Sigmoid colon (tissue), 7 donors: ENCODE measurements around the gene ELOVL5. TPM values are rescaled to one million over a fixed set of nuclear protein-coding genes. Genes with fewer than 3 reads are reported as not detected.
A peak's percentile ranks its signal among the peaks of the same experiment; 100 is the strongest.
"Not testable (repeated sequence)": the region's sequence is repeated elsewhere in the genome, so short reads cannot be mapped to it uniquely, and the experiment has no call there.

Source experiments
- DNase-seq: peaks from one replicate; pipeline ENCODE4 v3.0.0-alpha.2; 2019
- H3K27ac ChIP-seq, 4 donors: fragments of 200-600 bp; sonication (generic); one replicate each; pipeline ENCODE4 v1.5.1; 2016 to 2019; ENCODE audit warnings: mild to moderate bottlenecking in 1 of 4
- H3K27me3 ChIP-seq, 3 donors: fragments of 200-600 bp; sonication (generic); one replicate each; pipeline ENCODE4 v1.5.1; 2019; ENCODE audit warnings: mild to moderate bottlenecking in 1 of 3
- H3K36me3 ChIP-seq, 4 donors: fragments of 200-600 bp; sonication (generic); one replicate each; pipeline ENCODE4 v1.5.1; 2016 to 2019
- H3K4me1 ChIP-seq, 4 donors: fragments of 200-600 bp; sonication (generic); one replicate each; pipeline ENCODE4 v1.5.1; 2017 to 2019
- H3K4me3 ChIP-seq, 4 donors: fragments of 200-600 bp; sonication (generic); one replicate each; pipeline ENCODE4 v1.5.1; 2017 to 2019; ENCODE audit warnings: mild to moderate bottlenecking in 2 of 4, moderate library complexity in 1 of 4
- H3K9me3 ChIP-seq, 4 donors: fragments of 200-600 bp in 3 of 4; sonication (generic) in 3 of 4; one replicate each; pipeline versions ENCODE4 v1.5.1 to v1.6.1; 2013 to 2019
- EP300 ChIP-seq, 4 donors: sonication (generic); formaldehyde crosslinking; IDR thresholded peaks; one replicate each; pipeline ENCODE4 v1.6.1; 2017; ENCODE audit warnings: antibody characterized with exemption in 4 of 4
- POLR2A ChIP-seq, 2 donors: fragments of 450-650 bp; IDR thresholded peaks; one replicate each; pipeline ENCODE4 v1.6.1; 2016; ENCODE audit warnings: antibody characterized with exemption in 2 of 2, mild to moderate bottlenecking in 2 of 2, moderate library complexity in 2 of 2
- POLR2AphosphoS5 ChIP-seq, 4 donors: sonication (generic); formaldehyde crosslinking; IDR thresholded peaks; one replicate each; pipeline ENCODE4 v1.6.1; 2017; ENCODE audit warnings: antibody characterized with exemption in 4 of 4
- WGBS, 2 donors: extraction: QIAGEN DNeasy Blood & Tissue Kit; methylation state at CpG; one replicate each; pipeline ENCODE4 v1.1.7; 2013; 5-methylcytosine and 5-hydroxymethylcytosine counted together
- intact Hi-C: fragments of 100-400 bp; cut with DNase I; formaldehyde crosslinking; loops from one replicate; pipeline ENCODE4 v1.15.1; 2023
- polyA plus RNA-seq, 3 donors: library from polyadenylated mRNA; stranded (reverse); fragments of 200-250 nt; gene quantifications; one replicate each; pipeline ENCODE4 v1.2.3, GENCODE V29; 2013
- total RNA-seq, 4 donors: library from RNA; depleted of rRNA; stranded (reverse); fragments of >200 nt; gene quantifications; one replicate each; pipeline ENCODE4 v1.1.0, GENCODE V29; 2016
- TF ChIP-seq, protein P1 (sequence below), 4 experiments: fragments of 450-650 bp in 3 of 4; fragments of 200-600 bp in 1 of 4; IDR thresholded peaks; one replicate each; pipeline ENCODE4 v1.5.1; 2016 to 2019; ENCODE audit warnings: antibody characterized with exemption in 4 of 4, mild to moderate bottlenecking in 3 of 4, moderate library complexity in 2 of 4
- donor health status: healthy with polysubstance abuse.
- donor health status: Bipolar disorder and iron deficiency.
- donor health status: healthy.

Gene ELOVL5
- total and polyA plus RNA-seq, 7 donors, result 7.2 to 73.8 (median 54.3) TPM

- Histone ChIP-seq H3K9me3 (no peaks in the 10 kb centered on the region), H3K4me1 (peaks cover 0 to 63% (median 42%) of the 10 kb centered on the region in 4 donors), H3K4me3 (no peak overlapping the region), H3K27me3 (no peaks in the 10 kb centered on the region), H3K27ac (peak overlapping the region; percentile 57 to 81 (median 72)), H3K36me3 (no peaks in the 10 kb centered on the region)
- TF ChIP-seq POLR2A (IDR thresholded peaks at IDR 0.05), result no peak
- TF ChIP-seq, protein P1, sequence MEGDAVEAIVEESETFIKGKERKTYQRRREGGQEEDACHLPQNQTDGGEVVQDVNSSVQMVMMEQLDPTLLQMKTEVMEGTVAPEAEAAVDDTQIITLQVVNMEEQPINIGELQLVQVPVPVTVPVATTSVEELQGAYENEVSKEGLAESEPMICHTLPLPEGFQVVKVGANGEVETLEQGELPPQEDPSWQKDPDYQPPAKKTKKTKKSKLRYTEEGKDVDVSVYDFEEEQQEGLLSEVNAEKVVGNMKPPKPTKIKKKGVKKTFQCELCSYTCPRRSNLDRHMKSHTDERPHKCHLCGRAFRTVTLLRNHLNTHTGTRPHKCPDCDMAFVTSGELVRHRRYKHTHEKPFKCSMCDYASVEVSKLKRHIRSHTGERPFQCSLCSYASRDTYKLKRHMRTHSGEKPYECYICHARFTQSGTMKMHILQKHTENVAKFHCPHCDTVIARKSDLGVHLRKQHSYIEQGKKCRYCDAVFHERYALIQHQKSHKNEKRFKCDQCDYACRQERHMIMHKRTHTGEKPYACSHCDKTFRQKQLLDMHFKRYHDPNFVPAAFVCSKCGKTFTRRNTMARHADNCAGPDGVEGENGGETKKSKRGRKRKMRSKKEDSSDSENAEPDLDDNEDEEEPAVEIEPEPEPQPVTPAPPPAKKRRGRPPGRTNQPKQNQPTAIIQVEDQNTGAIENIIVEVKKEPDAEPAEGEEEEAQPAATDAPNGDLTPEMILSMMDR (IDR thresholded peaks at IDR 0.05), result no peak
- no peak for TF ChIP-seq EP300 (IDR thresholded peaks at IDR 0.05)
- no peak for TF ChIP-seq POLR2AphosphoS5 (IDR thresholded peaks at IDR 0.05)
- DNase-seq, result no peak
- intact Hi-C loops, result no loop called here
- WGBS, 2 donors, result 66 to 77% methylated on average over 2 of the region's 2 CpGs
Measured at GRCh38 chr6:53321701-53322100, 27.0 kb downstream of the ELOVL5 start.

DNA sequence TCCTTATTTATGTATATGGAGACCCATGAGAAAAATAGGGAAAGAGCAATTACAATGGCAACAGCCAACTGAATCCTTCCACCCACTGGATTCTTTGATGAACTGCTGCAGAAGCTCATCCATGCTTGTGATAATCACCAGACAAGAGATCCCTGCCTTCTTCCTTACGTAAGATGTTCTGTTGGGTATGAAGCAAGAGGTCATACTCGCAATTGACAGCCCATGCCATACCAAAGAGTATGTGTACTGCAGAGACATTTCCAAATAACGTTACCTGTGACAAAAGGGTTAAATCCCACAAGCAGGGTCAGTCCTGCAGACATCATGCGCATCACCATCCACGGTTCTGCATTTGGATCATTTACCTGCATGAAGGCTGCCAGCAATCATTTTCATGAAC lies 27.8 kb downstream of the ELOVL5 start:
- H3K27me3 ChIP-seq, result no peaks in the 10 kb centered on the region
- H3K4me1 ChIP-seq, result peaks cover 0 to 63% (median 41%) of the 10 kb centered on the region in 4 donors
- peak overlapping the region; percentile 57 to 81 (median 72) for H3K27ac ChIP-seq
- no peaks in the 10 kb centered on the region for H3K36me3 ChIP-seq
- 82 to 92% methylated on average over 5 of the region's 5 CpGs for WGBS, 2 donors
- intact Hi-C loops, result no loop called here
- H3K4me3 ChIP-seq, result no peak overlapping the region
- DNase-seq, result no peak
- no peaks in the 10 kb centered on the region for H3K9me3 ChIP-seq
- TF ChIP-seq EP300 (IDR thresholded peaks at IDR 0.05) (peak in 1 of 4 donors; percentile 43), POLR2A (IDR thresholded peaks at IDR 0.05) (no peak), POLR2AphosphoS5 (IDR thresholded peaks at IDR 0.05) (peak in 2 of 4 donors; percentile 53 to 68)
- TF ChIP-seq, protein P1 (IDR thresholded peaks at IDR 0.05), result no peak

DNA sequence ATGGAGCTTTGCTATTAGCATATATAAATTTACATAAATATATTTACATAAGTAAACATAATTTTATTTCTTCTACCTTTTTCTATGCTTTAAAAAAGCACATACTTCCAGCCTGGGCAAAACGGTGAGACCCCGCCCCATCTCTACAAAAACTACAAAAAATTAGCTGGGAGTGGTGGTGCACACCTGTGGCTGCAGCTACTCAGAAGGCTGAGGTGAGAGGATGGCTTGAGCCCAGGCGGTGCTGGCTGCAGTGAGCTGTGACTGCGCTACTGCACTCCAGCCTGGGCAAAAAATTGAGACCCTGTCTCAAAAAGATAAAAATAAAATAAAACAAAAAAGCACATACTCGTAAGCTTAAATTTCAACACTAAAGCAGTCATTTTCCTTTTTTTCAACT lies 30.3 kb downstream of the ELOVL5 start:
- peaks cover 0 to 79% (median 53%) of the 10 kb centered on the region in 4 donors for H3K4me1 ChIP-seq

DNA sequence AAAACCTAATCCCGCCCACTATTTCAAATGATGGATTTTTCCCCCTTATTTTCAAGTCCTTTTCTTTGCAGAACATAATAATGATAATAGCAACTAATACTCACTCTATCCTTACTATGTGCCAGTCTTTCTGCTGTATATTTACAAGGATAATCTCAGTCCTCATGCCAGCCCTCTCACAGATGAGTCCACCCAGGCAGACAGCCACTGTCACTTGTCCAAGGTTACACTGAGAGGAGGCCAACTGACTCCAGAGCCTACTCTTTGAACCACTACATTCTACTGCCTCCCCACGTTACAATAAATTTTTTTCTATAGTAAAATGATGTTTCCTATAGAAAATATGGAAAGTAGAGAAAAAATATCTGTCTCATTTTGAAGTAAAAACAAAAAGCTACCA lies 30.9 kb downstream of the ELOVL5 start:
- no peak for TF ChIP-seq EP300 (IDR thresholded peaks at IDR 0.05)
- TF ChIP-seq, protein P1 (IDR thresholded peaks at IDR 0.05), result no peak
- TF ChIP-seq POLR2AphosphoS5 (IDR thresholded peaks at IDR 0.05), result no peak
- TF ChIP-seq POLR2A (IDR thresholded peaks at IDR 0.05), result no peak
- H3K4me1 ChIP-seq, result peaks cover 0 to 75% (median 54%) of the 10 kb centered on the region in 4 donors
- H3K4me3 ChIP-seq, result no peak overlapping the region
- 62 to 93% methylated on average over 2 of the region's 2 CpGs for WGBS, 2 donors
- no peak overlapping the region for H3K27ac ChIP-seq
- intact Hi-C loops, result no loop called here
- no peaks in the 10 kb centered on the region for H3K36me3 ChIP-seq
- no peaks in the 10 kb centered on the region for H3K27me3 ChIP-seq
- H3K9me3 ChIP-seq, result no peaks in the 10 kb centered on the region
- DNase-seq, result no peak

More for the DNA sequence above, 30.3 kb downstream of the ELOVL5 start:
- Histone ChIP-seq H3K9me3 (no peaks in the 10 kb centered on the region), H3K4me3 (no peak overlapping the region), H3K36me3 (no peaks in the 10 kb centered on the region), H3K27me3 (no peaks in the 10 kb centered on the region), H3K27ac (no peak overlapping the region)
- intact Hi-C loops, result no loop called here
- TF ChIP-seq POLR2AphosphoS5 (IDR thresholded peaks at IDR 0.05) (no peak), EP300 (IDR thresholded peaks at IDR 0.05) (no peak), POLR2A (IDR thresholded peaks at IDR 0.05) (no peak)
- TF ChIP-seq, protein P1 (IDR thresholded peaks at IDR 0.05), result no peak
- DNase-seq, result no peak
- 87 to 90% methylated on average over 5 of the region's 5 CpGs for WGBS, 2 donors

DNA sequence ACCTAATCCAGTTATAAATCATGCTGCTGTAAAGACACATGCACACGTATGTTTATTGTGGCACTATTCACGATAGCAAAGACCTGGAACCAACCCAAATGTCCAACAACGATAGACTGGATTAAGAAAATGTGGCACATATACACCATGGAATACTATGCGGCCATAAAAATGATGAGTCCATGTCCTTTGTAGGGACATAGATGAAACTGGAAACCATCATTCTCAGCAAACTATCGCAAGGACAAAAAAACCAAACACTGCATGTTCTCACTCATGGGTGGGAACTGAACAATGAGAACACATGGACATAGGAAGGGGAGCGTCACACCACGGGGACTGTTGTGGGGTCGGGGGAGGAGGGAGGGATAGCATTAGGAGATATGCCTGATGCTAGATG lies 31.5 kb downstream of the ELOVL5 start:
- H3K4me3 ChIP-seq, H3K36me3 ChIP-seq, H3K27me3 ChIP-seq, DNase-seq, H3K9me3 ChIP-seq, intact Hi-C loops: not testable (repeated sequence)
- 81 to 86% methylated on average over 8 of the region's 8 CpGs for WGBS, 2 donors
- peak overlapping the region in 1 of 4 donors; percentile 63 for H3K27ac ChIP-seq
- H3K4me1 ChIP-seq, result peaks cover 0 to 70% (median 49%) of the 10 kb centered on the region in 4 donors
